Skeletal muscle cell (primary cell): Measurements from ENCODE around the gene ARHGAP42.
"Not testable (repeated sequence)": the region's sequence is repeated elsewhere in the genome, so short reads cannot be mapped to it uniquely, and the experiment has no call there.

Source experiments
- DNase-seq: peaks from one replicate; pipeline ENCODE4 v3.0.0-alpha.2; 2010; ENCODE audit warnings: low read depth
- H3K4me3 ChIP-seq: 2 replicates; pipeline ENCODE4 v1.5.1; 2011; ENCODE audit warnings: low read depth, mild to moderate bottlenecking, control low read depth, low read length, moderate library complexity

Gene ARHGAP42

DNA sequence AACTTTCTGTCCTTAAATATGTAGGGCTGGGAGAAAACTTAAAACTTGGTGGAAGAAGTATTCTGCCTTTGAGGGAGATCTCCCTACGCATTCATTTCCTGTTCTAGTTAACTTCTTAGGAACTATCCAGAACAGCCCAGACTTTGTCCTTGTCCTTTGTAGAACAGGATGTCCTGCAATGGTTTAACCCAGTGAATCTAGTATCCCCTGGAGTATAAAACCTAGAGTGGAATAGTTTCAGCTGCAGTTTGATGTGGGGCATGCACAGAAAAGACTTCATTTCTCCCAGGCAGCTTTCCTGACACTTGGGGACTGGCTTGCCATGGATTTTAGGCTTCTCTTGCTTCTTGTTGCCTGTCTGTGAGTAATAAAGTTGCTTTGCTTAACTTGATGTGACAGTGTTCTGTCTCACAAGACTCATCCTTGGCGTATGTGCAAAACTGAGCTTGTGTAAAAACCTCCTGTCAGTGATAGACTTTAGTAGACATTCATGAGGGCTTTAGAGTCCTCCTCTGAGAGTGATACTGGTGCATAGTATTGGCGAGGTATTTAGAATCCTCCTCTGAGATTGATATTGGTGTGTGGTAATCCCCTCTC lies 28.2 kb downstream of the ARHGAP42 start:
- no peak for DNase-seq
- no peak overlapping the region for H3K4me3 ChIP-seq

DNA sequence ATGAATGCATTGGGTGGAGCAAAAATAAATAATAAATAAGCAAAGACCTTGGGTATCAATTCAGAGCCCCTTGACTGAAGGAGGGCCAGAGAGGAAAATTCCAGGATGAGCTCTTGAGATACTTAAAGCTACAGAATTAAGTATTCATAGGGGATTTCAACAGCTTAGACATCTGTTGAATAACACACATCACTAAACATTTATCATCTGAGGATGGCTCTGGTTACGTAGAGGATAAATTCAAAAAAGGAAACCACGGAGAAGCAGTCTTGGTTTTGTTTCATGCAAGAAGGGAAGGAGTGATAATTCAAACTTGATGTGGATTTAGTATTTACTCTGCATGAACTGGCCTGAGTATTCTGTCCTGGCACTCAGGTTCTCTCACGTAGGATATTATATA lies 29.8 kb downstream of the ARHGAP42 start:
- no peak overlapping the region for H3K4me3 ChIP-seq
- DNase-seq = no peak

DNA sequence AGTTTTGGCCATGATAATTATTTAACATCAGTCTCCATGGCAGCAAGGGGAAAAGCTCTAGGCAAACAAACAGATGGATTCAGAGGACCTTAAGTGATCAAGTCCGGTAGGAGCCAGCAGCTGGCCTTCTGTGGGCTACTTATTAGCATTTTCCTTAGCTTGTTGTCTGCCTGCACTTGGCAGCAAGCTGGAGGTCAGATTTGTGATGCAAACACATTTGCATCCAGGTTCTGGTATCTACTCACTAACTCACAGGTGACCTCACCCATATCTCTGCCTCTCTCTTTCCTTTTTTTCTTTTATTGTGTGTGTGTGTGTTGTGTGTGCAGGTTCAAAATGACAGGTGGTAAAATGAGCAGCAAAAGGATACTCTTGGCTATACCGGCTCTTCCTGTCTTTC lies 32.3 kb downstream of the ARHGAP42 start:
- DNase-seq = no peak
- no peak overlapping the region for H3K4me3 ChIP-seq

DNA sequence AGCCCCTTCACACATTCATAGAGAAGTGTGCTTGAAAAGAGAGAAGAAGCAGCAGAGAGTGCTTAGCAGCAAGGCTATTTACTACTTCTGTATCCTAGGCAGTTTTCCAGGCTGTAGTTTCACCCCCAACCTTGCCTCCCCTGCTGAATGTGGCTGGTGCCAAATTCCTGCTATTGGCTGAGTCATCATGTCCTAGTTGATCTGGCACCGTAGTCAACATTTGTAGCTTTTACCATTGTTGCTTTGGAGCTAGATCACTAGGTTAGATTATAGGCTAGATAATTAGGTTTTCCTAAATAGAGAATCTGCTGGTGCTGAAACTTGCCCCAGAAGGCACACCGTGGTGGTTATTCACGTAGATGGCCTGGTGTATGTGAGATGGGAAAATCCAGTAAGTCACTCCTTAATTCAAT lies 32.7 kb downstream of the ARHGAP42 start:
- peak; percentile 81 for DNase-seq

DNA sequence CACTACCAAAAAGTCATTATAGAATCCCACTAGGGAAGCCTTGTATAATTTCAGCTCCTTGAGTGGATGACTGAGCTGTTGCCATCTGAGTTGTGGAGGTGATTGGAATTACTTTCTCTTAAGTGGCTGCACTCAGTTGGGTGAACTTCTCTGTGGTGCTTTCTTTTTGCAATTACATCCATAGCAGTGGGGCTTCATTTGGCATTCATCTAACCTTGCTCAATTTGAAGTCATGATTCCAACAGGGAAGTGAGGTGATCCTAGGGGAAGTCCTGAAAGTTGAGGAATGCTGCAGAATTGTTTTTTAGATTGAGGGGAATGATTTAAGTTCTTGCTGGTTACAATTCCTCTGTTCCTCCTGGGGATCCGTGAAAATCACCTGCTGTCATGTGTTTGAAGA lies 39.6 kb downstream of the ARHGAP42 start:
- H3K4me3 ChIP-seq = no peak overlapping the region
- no peak for DNase-seq

More for the DNA sequence above, 32.7 kb downstream of the ARHGAP42 start:
- H3K4me3 ChIP-seq = no peak overlapping the region

DNA sequence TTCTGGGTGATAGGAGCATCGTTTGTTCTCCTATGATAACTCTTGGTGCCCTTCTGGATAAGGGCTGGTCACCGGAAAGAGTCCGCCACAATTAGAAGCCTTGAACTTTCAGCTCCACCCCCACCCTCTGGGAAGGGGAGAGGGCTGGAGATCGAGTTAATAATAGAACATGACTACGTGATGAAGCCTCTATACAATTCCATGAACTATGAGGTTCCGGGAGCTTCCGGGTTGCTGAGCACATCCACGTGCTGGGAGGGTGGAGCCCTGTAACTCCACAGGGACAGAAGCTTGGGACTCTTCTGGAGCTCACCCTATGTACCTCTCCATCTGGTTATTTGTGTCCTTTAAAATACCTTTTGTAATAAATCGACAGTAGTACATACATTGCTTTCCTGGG lies 40.3 kb downstream of the ARHGAP42 start:
- no peak for DNase-seq
- no peak overlapping the region for H3K4me3 ChIP-seq

DNA sequence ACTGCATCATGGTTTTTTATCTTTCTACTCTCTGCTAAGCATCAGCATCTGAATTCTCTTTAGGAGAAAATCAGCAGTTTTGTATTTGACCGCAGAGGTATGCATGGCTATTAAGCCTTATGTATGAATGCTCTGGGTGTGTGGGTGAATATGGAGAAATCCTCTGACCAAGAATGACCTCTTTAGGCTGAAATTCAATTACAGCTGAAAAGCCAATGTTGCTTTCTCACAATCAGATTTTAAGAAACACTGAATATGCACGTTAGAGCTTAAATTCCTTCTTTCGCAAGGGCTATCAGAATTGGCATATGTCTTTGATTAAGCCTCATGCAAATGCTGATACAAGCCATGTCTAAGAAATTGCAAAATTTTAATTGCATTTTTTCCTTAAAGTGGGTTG lies 43.2 kb downstream of the ARHGAP42 start:
- H3K4me3 ChIP-seq = no peak overlapping the region

DNA sequence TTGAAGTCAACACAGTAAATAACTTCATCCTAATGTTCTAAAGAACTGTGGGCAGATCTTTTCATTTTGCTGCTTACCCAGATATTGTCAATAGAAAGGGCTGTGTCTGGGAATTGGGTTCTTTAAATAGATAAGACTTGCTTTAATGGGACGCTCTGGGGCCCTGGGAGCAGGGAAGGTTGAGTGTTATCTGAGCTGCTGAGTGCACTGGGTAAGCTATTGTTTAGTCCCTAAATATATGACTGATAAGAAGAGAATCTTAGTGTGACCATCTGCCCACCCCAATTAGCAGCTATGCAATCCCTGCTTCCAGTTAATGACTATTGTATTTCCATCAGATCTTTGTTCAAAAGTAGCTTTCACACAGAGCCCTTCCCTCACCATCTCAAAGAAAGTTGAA lies 44.4 kb downstream of the ARHGAP42 start:
- H3K4me3 ChIP-seq = no peak overlapping the region
- no peak for DNase-seq

More for the DNA sequence above, 43.2 kb downstream of the ARHGAP42 start:
- peak; percentile 23 for DNase-seq

DNA sequence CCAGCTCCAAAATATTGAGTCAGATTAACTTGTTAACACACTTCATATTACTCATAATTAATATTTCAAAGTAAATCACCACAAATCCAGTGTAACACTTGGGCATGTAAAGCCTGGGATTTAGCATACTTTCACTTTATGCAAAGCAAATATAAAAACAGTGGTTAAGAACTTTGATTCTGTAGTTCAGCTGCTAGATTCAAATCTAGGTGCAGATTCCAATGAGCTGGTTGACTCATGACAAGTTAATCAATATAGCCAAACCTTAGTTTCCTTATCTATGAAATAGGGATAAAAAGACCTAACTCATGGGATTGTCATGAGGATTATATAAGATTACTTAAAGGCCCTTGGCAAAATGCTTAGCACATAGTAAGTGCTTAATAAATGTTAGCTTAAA lies 45.9 kb downstream of the ARHGAP42 start:
- H3K4me3 ChIP-seq = no peak overlapping the region
- DNase-seq = no peak

DNA sequence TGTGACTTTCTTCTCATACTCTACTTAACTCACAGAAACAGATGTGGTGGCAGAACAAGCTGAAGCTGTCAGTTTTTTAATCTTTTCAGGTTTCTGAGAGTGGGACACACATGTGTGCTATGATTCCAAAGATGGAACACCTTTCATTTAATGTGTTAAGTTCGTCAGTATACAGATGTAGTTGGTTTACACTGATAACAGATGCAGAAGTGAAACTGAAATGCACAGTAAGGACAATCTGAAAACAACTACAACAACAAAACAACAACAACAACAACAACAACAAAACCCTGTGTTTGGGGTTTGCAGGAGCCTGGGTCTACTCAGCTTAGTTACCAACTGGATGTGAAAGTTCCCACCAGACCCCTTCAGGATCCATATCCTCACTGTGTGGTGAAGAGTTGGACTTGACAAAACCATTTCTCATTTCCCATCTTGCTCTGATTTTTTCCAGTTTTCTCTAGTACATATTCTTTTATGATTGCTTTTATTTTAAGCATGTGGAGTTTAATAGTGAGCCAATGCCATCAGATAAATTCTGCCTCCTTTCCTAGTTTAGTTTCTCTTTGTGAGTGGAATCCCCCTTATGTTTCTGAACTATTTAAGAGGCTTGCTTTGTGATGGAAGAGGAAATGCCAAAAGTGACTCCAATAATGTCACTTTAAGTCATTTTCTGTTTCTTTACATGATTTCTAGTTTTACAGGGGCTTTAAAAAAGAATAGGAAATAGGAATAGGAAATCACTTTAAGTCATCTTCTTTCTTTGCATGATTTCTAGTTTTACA lies 47.8 kb downstream of the ARHGAP42 start:
- DNase-seq = no peak
- H3K4me3 ChIP-seq = no peak overlapping the region

DNA sequence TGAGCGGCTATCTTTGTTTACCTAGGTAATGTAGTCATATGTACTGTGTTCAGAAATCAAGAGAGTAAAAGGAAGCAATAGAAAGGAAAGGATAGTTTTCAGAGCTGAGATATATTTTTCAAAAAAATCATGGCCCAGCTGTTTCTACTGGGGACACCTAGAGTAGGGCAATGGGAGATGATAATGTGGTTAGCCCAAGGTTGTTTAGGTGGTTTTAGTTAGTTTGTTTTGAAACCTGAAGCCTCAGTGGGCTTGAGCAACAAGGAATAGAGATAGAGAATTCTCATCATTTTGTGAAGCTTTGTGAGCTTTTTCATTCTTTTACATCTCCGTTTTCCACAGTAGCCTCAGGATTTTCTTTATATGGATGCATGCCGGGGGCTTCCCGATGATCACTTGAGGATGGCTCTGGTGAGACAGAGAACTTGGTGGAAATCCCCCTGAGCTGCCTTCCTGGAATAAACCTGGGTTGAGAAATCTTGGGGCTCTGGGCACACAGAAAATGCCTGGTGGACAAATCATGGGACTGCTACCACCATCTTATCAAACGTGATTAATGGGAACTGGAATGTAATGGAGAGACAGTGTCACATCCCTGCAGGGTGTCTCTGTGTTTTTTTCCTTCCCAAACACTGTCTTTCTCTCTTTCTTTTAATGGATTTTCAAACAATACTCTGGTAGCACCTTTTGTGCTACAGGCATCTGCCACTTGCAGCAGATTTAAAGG lies 49.0 kb downstream of the ARHGAP42 start:
- no peak overlapping the region for H3K4me3 ChIP-seq
- DNase-seq = no peak

DNA sequence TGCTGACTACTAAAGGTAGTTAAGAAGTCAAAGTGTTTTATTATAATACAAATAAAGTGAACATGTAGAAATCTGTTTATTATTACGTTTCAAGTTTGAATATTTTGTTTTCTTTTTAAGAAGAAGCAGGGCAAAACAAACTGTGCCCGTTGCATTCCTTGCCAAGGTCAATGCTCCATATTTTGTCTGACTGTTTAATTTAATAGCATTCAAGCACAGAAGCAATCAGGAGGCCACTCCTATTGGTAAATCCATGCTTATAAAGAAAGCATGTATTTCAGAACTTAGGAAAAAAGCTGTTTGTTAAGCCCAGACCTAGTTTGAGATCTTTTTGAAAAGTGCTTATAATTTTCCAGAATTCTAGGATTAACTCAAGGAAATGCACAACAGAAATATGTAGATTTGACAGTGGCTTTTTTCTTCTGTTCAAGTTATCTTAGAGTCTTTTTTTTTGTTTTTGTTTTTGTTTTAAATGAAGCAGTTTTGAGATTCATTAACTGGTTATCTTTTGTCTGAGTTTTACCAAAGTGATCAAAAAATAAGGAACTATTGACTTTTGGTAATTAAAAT lies 51.7 kb downstream of the ARHGAP42 start:
- no peak for DNase-seq
- H3K4me3 ChIP-seq = no peak overlapping the region

DNA sequence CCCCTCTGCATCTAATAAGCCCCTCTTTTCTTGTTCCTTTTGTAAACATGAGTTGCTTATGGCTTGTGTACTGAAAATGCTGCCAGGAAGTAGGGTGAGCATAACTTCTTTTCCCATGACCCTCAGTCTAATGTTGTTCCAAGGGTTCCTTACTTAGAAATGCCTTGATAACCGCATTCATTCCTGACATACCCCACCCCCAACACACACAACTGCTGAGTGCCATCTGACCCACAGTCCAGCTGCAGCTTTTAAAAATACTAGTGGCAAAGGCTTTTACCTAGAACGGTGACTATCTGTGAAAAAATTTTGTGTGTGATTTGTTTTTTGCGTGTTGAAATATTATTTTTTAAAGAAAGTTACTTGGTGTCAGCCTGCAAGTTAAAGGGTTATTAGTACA lies 52.6 kb downstream of the ARHGAP42 start:
- no peak overlapping the region for H3K4me3 ChIP-seq
- DNase-seq = peak; percentile 72

DNA sequence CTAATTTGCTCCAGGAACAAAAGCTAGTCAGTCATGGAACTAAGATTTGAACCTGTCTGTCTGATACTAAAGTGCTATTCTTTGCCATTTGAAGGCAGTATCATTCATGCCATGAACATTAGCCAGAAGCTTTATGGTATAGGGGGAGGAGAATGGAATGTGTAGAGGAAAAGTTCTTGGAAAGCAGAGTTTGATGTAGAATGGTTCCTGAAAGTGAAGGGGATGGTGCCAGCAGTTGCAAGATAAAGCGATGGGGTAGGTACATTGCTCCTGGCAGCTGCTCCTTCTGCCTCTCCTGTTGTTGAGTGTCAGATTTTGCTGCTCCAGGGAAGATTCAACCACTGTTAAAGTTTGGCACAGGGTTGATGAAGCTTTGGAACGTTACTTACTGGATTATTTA lies 53.4 kb downstream of the ARHGAP42 start:
- H3K4me3 ChIP-seq = no peak overlapping the region
- peak; percentile 51 for DNase-seq

DNA sequence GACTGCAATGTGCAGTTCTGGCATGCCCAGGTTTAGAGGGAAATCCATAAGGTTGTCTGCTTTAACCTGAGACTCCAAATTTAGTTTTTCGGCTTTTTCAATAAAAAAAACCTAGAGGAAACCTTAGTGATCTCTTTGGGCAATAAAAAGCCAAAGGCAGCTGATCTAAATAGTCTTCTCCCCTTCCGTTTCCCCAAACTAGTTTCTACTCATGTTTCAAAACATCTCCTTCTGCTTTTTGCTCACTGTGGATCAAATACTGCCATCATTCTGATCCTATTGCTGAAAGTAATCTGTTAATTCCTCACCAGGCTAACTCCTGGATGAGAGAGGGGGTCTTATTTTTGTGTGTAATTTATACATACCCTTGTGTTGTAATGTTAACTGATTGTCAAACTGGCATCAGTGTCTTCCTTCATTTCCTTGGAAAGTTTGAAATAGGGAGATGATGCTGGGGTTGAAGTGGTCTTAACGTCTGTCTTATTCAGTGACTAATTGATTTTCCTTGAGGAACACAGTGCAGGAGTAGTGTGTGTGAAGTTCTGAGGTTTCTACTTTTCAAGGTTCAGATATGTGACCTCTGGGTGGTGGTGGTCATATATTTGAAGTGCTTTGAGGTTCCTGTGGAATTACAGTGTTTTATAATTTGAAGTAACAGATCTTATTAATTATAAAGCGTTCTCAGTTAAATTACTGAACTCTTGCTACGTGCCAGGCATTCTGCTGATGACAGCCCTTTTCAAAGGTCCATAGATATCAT lies 55.0 kb downstream of the ARHGAP42 start:
- no peak for DNase-seq
- no peak overlapping the region for H3K4me3 ChIP-seq

DNA sequence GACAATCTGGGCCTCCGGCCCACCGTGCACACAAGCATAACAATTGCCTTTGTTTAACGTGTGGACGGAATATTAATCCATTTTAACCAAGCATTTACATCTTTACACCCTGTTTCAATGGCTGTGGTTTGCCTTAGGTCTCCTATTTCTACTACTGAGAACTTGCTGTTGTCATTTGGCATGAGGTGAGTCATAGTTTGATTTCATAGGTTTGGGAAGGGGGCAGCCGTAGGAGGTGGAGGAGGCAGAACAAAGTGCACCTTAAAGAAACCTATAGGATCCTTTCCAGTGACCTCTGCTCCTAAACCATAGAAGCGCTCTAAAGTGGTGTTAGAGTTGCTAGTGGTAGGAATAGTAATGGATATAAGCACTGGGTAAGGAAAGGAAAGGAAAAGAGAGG lies 59.4 kb downstream of the ARHGAP42 start:
- no peak overlapping the region for H3K4me3 ChIP-seq
- DNase-seq = no peak

DNA sequence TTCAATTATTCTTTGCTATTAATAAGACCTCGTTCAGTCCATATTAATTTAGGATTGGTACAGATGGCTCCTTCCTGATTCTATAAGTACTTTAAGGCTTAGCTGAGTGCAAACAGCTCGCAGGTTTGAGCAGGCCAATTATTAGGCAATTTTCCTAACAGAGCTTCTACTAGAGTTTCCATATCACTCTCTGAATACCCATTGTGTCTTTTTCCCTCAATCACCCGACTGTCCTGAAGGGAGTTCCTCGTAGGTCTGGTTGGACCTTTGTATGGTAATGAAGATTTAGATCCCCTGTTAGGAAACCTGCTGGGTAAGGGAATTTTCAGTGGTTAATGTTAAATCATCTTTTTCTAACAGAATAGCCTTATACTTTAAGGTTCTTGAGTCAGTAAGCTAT lies 61.1 kb downstream of the ARHGAP42 start:
- no peak for DNase-seq
- no peak overlapping the region for H3K4me3 ChIP-seq

DNA sequence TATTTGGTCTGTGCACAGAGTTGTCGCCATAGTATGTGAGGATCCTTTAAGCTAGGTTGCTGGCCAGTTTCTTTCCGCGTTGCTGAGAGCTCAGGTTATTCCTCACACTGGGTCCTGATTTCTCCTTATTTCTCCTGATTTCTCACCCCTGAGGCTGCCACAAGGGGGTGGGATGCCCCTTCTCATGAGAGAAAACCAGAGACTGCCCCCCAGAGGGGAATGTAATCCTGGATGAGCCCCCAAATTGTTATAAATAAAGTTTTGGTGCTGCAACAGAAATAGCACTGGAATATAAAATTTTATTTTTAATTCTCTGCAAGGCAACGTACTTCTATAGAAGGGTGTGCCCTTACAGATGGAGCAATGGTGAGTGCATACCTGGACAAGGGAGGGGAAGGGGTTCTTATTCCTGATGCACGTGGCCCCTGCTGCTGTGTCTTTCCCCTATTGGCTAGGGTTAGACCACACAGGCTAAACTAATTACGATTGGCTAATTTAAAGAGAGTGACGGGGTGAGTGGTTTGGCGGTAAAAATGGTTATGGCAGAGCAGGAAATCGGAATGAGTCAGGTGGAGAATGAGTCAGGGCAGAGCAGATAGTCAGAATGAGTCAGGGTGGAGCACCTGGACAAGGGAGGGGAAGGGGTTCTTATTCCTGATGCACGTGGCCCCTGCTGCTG lies 62.9 kb downstream of the ARHGAP42 start:
- H3K4me3 ChIP-seq, DNase-seq: not testable (repeated sequence)

DNA sequence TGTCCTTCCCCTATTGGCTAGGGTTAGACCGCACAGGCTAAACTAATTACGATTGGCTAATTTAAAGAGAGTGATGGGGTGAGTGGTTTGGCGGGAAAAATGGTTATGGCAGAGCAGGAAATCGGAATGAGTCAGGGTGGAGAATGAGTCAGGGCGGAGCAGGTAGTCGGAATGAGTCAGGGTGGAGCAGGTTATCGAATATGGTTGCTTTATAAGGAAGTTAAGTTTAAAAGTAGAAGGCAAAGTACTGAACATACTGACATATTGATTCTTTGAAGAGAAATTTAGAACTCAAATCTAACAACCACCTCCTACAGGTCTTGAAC lies 63.4 kb downstream of the ARHGAP42 start:
- H3K4me3 ChIP-seq, DNase-seq: not testable (repeated sequence)
